ENCODE results near the gene ERC2. TPM values are rescaled to one million over a fixed set of nuclear protein-coding genes. Genes with fewer than 3 reads are reported as not detected.

ERC2 gene
- total and polyA plus RNA-seq, 2 of the 13 experiments (the other 11 are each of a cell fraction or from before 2014, with no cell fraction given), result 0.16 to 0.22 TPM

DNA sequence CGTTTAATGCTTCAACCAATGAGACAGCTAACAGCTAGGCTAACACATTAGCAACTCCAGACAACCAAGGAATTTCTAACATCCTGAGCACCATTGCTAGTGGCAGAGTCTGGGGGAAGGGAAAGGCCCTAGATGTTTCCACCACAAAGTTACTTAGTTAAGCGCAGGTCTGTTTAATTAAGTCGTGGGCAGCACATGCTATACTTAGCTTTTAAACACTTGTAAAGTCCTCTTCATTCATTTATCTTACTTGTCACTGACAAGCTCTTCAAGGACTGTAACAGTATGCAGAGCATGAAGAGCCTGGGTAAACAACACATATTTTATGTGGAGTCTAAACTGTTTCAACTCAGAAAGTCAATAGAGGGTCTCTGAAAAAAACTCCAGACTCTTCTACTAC, 760.0 kb downstream of the ERC2 start:
- POLR2A ChIA-PET, result no interaction called here
- Histone ChIP-seq H3K79me2 (ENCODE audit: insufficient read depth, low read length) (no peaks in the 10 kb centered on the region), H3K27ac (ENCODE audit: extremely low read length, insufficient read depth, low read length) (no peak overlapping the region), H3K27me3 (ENCODE audit: control insufficient read depth in 1 of 2, insufficient read depth in 2 of 2, low read length in 2 of 2) (no peaks in the 10 kb centered on the region), H3K9ac (ENCODE audit: insufficient read depth, low read depth, low read length) (no peak overlapping the region), H4K20me1 (ENCODE audit: insufficient read depth, low read length) (no peaks in the 10 kb centered on the region), H3K36me3 (replicated peaks in 1 of 2; ENCODE audit: control insufficient read depth in 1 of 2, insufficient read depth in 2 of 2, low read length in 2 of 2) (no peaks in the 10 kb centered on the region), H3K4me1 (ENCODE audit: insufficient read depth, low read length) (no peaks in the 10 kb centered on the region), H3K9me3 (ENCODE audit: low read length) (no peaks in the 10 kb centered on the region), H3K4me2 (ENCODE audit: low read depth, low read length) (no peak overlapping the region), H3K4me3 (replicated peaks in 1 of 3; ENCODE audit: insufficient read depth in 1 of 3, low read depth in 2 of 3, low read length in 3 of 3) (no peak overlapping the region), H2AFZ (ENCODE audit: low read length) (no peak overlapping the region)
- in situ Hi-C loops (cut with HindIII; ENCODE audit: extremely low pct_ligation_motif_present, low pct_unique_long_range_greater_than_20kb), result no loop called here
- CTCF ChIA-PET (ENCODE audit: low intra/inter-chr PET ratio, low total read pairs), result no interaction called here
- intact Hi-C loops (cut with micrococcal nuclease; ENCODE audit: unreplicated experiment), result no loop called here
- DNase-seq (ENCODE audit: low spot score), result no peak
- no TSS peak for BruUV-seq (replicated peaks)
- 0% methylated on average over 3 of the region's 3 CpGs for WGBS (ENCODE audit: low lambda C conversion rate)
- no peak for FAIRE-seq
- no peak for ATAC-seq
- TF ChIP-seq, protein P1, sequence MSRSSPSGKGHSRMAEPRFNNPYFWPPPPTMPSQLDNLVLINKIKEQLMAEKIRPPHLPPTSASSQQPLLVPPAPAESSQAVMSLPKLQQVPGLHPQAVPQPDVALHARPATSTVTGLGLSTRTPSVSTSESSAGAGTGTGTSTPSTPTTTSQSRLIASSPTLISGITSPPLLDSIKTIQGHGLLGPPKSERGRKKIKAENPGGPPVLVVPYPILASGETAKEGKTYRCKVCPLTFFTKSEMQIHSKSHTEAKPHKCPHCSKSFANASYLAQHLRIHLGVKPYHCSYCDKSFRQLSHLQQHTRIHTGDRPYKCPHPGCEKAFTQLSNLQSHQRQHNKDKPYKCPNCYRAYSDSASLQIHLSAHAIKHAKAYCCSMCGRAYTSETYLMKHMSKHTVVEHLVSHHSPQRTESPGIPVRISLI (CRISPR knock-in tag; IDR thresholded peaks at IDR 0.05; ENCODE audit: borderline replicate concordance), result no peak
- no peak for TF ChIP-seq ZNF570 (CRISPR knock-in tag; IDR thresholded peaks at IDR 0.05; ENCODE audit: borderline replicate concordance)
- no peak for TF ChIP-seq ZNF709 (CRISPR knock-in tag; IDR thresholded peaks at IDR 0.05)
- no peak for TF ChIP-seq RCOR2 (CRISPR knock-in tag; IDR thresholded peaks at IDR 0.05)
- no peak for TF ChIP-seq AGO2 (optimal IDR thresholded peaks at IDR 0.05; ENCODE audit: low read depth, low read length)
- TF ChIP-seq NAIF1 (CRISPR knock-in tag; IDR thresholded peaks at IDR 0.05; ENCODE audit: borderline replicate concordance), result no peak
- TF ChIP-seq ZNF317 (CRISPR knock-in tag; IDR thresholded peaks at IDR 0.05), result no peak
- no peak for TF ChIP-seq NR1H2 (CRISPR knock-in tag; IDR thresholded peaks at IDR 0.05; ENCODE audit: borderline replicate concordance, low read depth)
- no peak for TF ChIP-seq FOXA1 (IDR thresholded peaks at IDR 0.05)
- no peak for TF ChIP-seq FOXA1 (CRISPR knock-in tag; IDR thresholded peaks at IDR 0.05)
- TF ChIP-seq, protein P2, sequence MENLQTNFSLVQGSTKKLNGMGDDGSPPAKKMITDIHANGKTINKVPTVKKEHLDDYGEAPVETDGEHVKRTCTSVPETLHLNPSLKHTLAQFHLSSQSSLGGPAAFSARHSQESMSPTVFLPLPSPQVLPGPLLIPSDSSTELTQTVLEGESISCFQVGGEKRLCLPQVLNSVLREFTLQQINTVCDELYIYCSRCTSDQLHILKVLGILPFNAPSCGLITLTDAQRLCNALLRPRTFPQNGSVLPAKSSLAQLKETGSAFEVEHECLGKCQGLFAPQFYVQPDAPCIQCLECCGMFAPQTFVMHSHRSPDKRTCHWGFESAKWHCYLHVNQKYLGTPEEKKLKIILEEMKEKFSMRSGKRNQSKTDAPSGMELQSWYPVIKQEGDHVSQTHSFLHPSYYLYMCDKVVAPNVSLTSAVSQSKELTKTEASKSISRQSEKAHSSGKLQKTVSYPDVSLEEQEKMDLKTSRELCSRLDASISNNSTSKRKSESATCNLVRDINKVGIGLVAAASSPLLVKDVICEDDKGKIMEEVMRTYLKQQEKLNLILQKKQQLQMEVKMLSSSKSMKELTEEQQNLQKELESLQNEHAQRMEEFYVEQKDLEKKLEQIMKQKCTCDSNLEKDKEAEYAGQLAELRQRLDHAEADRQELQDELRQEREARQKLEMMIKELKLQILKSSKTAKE (CRISPR knock-in tag; IDR thresholded peaks at IDR 0.05; ENCODE audit: borderline replicate concordance), result no peak
- TF ChIP-seq MED8 (CRISPR knock-in tag; IDR thresholded peaks at IDR 0.05; ENCODE audit: insufficient replicate concordance), result no peak
- TF ChIP-seq, protein P3, sequence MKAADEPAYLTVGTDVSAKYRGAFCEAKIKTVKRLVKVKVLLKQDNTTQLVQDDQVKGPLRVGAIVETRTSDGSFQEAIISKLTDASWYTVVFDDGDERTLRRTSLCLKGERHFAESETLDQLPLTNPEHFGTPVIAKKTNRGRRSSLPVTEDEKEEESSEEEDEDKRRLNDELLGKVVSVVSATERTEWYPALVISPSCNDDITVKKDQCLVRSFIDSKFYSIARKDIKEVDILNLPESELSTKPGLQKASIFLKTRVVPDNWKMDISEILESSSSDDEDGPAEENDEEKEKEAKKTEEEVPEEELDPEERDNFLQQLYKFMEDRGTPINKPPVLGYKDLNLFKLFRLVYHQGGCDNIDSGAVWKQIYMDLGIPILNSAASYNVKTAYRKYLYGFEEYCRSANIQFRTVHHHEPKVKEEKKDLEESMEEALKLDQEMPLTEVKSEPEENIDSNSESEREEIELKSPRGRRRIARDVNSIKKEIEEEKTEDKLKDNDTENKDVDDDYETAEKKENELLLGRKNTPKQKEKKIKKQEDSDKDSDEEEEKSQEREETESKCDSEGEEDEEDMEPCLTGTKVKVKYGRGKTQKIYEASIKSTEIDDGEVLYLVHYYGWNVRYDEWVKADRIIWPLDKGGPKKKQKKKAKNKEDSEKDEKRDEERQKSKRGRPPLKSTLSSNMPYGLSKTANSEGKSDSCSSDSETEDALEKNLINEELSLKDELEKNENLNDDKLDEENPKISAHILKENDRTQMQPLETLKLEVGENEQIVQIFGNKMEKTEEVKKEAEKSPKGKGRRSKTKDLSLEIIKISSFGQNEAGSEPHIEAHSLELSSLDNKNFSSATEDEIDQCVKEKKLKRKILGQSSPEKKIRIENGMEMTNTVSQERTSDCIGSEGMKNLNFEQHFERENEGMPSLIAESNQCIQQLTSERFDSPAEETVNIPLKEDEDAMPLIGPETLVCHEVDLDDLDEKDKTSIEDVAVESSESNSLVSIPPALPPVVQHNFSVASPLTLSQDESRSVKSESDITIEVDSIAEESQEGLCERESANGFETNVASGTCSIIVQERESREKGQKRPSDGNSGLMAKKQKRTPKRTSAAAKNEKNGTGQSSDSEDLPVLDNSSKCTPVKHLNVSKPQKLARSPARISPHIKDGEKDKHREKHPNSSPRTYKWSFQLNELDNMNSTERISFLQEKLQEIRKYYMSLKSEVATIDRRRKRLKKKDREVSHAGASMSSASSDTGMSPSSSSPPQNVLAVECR (CRISPR knock-in tag; IDR thresholded peaks at IDR 0.05; ENCODE audit: borderline replicate concordance), result no peak
- no peak for TF ChIP-seq KDM6A (CRISPR knock-in tag; IDR thresholded peaks at IDR 0.05; ENCODE audit: low read depth)
- no peak for TF ChIP-seq SMAD3 (CRISPR knock-in tag; IDR thresholded peaks at IDR 0.05)
- TF ChIP-seq ZNF720 (CRISPR knock-in tag; IDR thresholded peaks at IDR 0.05), result no peak
- TF ChIP-seq ZNF746 (CRISPR knock-in tag; IDR thresholded peaks at IDR 0.05), result no peak
